CD14-positive monocyte (primary cell): ENCODE results near the gene VTI1A. TPM values are rescaled to one million over a fixed set of nuclear protein-coding genes. Genes with fewer than 3 reads are reported as not detected.

Experiments used
- DNase-seq, 3 donors: peaks; one replicate each; pipeline ENCODE4 v3.0.0-alpha.2; 2011 to 2022
- H2AFZ ChIP-seq: 2 replicates; pipeline ENCODE4 v1.6.0; 2012; ENCODE audit warnings: mild to moderate bottlenecking, low read depth, low read length, inconsistent platforms; ENCODE audit not compliant: insufficient read depth, poor library complexity, severe bottlenecking
- H3K27ac ChIP-seq, 2 donors: 1 replicate in 1 of 2; 2 replicates in 1 of 2; pipeline ENCODE4 v1.5.1; 2012 to 2013; ENCODE audit warnings: low read length in 2 of 2, control low read depth in 1 of 2, inconsistent platforms in 1 of 2, low read depth in 1 of 2, mild to moderate bottlenecking in 1 of 2
- H3K27me3 ChIP-seq, 2 donors: one replicate each; pipeline versions ENCODE4 v1.6.0 to v1.6.1; 2011 to 2013; ENCODE audit warnings: low read length in 2 of 2; ENCODE audit not compliant: control insufficient read depth in 2 of 2, insufficient read depth in 2 of 2
- H3K36me3 ChIP-seq, 2 donors: replicated peaks in 1 of 2; 1 replicate in 1 of 2; 2 replicates in 1 of 2; pipeline versions ENCODE4 v1.5.1 to v1.6.1; 2012 to 2013; ENCODE audit warnings: low read length in 2 of 2, control low read depth in 1 of 2, inconsistent platforms in 1 of 2, mild to moderate bottlenecking in 1 of 2; ENCODE audit not compliant: insufficient read depth in 2 of 2, control insufficient read depth in 1 of 2
- H3K4me1 ChIP-seq, 2 donors: 1 replicate in 1 of 2; 2 replicates in 1 of 2; pipeline versions ENCODE4 v1.5.1 to v1.6.1; 2012 to 2013; ENCODE audit warnings: low read length in 2 of 2, control low read depth in 1 of 2, inconsistent platforms in 1 of 2, mild to moderate bottlenecking in 1 of 2, moderate library complexity in 1 of 2; ENCODE audit not compliant: insufficient read depth in 2 of 2, control insufficient read depth in 1 of 2
- H3K4me2 ChIP-seq: replicated peaks from 2 replicates; pipeline ENCODE3; 2012; ENCODE audit warnings: low read length, moderate library complexity, mild to moderate bottlenecking; ENCODE audit not compliant: poor library complexity, severe bottlenecking; ENCODE audit errors: extremely low read depth
- H3K4me3 ChIP-seq, 3 experiments: fragments of 200-600 bp in 1 of 3; sonication (generic) in 1 of 3; replicated peaks in 1 of 3; 1 replicate in 2 of 3; 2 replicates in 1 of 3; pipeline ENCODE4 v1.5.1; 2011 to 2013; ENCODE audit warnings: low read length in 3 of 3, mild to moderate bottlenecking in 3 of 3, control low read depth in 2 of 3, low read depth in 2 of 3, inconsistent platforms in 1 of 3, moderate library complexity in 1 of 3
- H3K79me2 ChIP-seq: 2 replicates; pipeline ENCODE4 v1.6.0; 2012; ENCODE audit warnings: mild to moderate bottlenecking, control low read depth, inconsistent platforms, low read length, moderate library complexity; ENCODE audit not compliant: insufficient read depth
- H3K9ac ChIP-seq: 2 replicates; pipeline ENCODE4 v1.6.0; 2017; ENCODE audit warnings: low read length, mild to moderate bottlenecking; ENCODE audit not compliant: insufficient read depth, poor library complexity, severe bottlenecking
- H3K9me3 ChIP-seq, 2 donors: replicated peaks in 1 of 2; 1 replicate in 1 of 2; 2 replicates in 1 of 2; pipeline versions ENCODE4 v1.5.1 to v1.6.1; 2012 to 2013; ENCODE audit warnings: low read length in 2 of 2, control low read depth in 1 of 2; ENCODE audit not compliant: control insufficient read depth in 1 of 2, insufficient read depth in 1 of 2
- H4K20me1 ChIP-seq: 2 replicates; pipeline ENCODE4 v1.6.0; 2012; ENCODE audit warnings: mild to moderate bottlenecking, low read length, control low read depth, moderate library complexity; ENCODE audit not compliant: insufficient read depth
- H3K27ac Mint-ChIP-seq, 7 donors: one replicate each; pipeline ENCODE4 v1.8.0; 2020; ENCODE audit warnings: mild to moderate bottlenecking in 7 of 7, mixed read lengths in 7 of 7, moderate library complexity in 6 of 7, inconsistent platforms in 2 of 7
- H3K27me3 Mint-ChIP-seq, 3 donors: one replicate each; pipeline ENCODE4 v1.8.0; 2021 to 2022; ENCODE audit warnings: low read depth in 3 of 3, mild to moderate bottlenecking in 3 of 3, mixed read lengths in 3 of 3, moderate library complexity in 3 of 3, inconsistent platforms in 1 of 3
- H3K36me3 Mint-ChIP-seq, 2 donors: one replicate each; pipeline ENCODE4 v1.8.0; 2020; ENCODE audit warnings: mixed read lengths in 2 of 2, inconsistent platforms in 1 of 2, mild to moderate bottlenecking in 1 of 2
- H3K4me1 Mint-ChIP-seq: one replicate; pipeline ENCODE4 v1.8.0; 2020; ENCODE audit warnings: mild to moderate bottlenecking, mixed read lengths
- H3K4me3 Mint-ChIP-seq, 2 donors: one replicate each; pipeline ENCODE4 v1.8.0; 2020; ENCODE audit warnings: mild to moderate bottlenecking in 2 of 2, mixed read lengths in 2 of 2, moderate library complexity in 1 of 2
- H3K9me3 Mint-ChIP-seq, 7 donors: one replicate each; pipeline ENCODE4 v1.8.0; 2020 to 2022; ENCODE audit warnings: mixed read lengths in 7 of 7, mild to moderate bottlenecking in 6 of 7, moderate library complexity in 6 of 7, inconsistent platforms in 2 of 7
- WGBS: methylation state at CpG from one replicate; pipeline ENCODE4 v1.1.5; 2013; ENCODE audit warnings: missing lambda C conversion rate; ENCODE audit not compliant: insufficient coverage; 5-methylcytosine and 5-hydroxymethylcytosine counted together
- intact Hi-C, 2 donors: fragments of 100-400 bp; cut with micrococcal nuclease; formaldehyde crosslinking; loops; one replicate each; pipeline versions ENCODE4 v1.15.0 to v1.15.1; 2023
- polyA plus RNA-seq, 3 donors: library from polyadenylated mRNA; depleted of rRNA in 1 of 3; unstranded in 2 of 3; stranded (reverse) in 1 of 3; fragments of 300-500 nt in 2 of 3; fragments of >200 nt in 1 of 3; fragmentation: Illumina TruSeq in 2 of 3; gene quantifications; 1 replicate in 2 of 3; 2 replicates in 1 of 3; pipeline ENCODE4 v1.2.3, GENCODE V29; 2012 to 2021
- TF ChIP-seq, protein P1 (sequence below): fragments of 200-600 bp; IDR thresholded peaks from one replicate; pipeline ENCODE4 v1.8.0; 2022; ENCODE audit warnings: antibody characterized with exemption, mild to moderate bottlenecking

Gene VTI1A
- polyA plus RNA-seq, 3 donors: 23.6 to 25.4 (median 24.1) TPM

GRCh38 chr10:112838784-112839481 is 391.9 kb downstream of the VTI1A start:
- TF ChIP-seq, protein P1, sequence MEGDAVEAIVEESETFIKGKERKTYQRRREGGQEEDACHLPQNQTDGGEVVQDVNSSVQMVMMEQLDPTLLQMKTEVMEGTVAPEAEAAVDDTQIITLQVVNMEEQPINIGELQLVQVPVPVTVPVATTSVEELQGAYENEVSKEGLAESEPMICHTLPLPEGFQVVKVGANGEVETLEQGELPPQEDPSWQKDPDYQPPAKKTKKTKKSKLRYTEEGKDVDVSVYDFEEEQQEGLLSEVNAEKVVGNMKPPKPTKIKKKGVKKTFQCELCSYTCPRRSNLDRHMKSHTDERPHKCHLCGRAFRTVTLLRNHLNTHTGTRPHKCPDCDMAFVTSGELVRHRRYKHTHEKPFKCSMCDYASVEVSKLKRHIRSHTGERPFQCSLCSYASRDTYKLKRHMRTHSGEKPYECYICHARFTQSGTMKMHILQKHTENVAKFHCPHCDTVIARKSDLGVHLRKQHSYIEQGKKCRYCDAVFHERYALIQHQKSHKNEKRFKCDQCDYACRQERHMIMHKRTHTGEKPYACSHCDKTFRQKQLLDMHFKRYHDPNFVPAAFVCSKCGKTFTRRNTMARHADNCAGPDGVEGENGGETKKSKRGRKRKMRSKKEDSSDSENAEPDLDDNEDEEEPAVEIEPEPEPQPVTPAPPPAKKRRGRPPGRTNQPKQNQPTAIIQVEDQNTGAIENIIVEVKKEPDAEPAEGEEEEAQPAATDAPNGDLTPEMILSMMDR: no peak
- no peak overlapping the region for H3K4me3 Mint-ChIP-seq

GRCh38 chr10:112839928-112840654 is 393.1 kb downstream of the VTI1A start:
- H3K36me3 Mint-ChIP-seq: peaks cover 0 to 4% of the 10 kb centered on the region in 2 donors
- peaks cover 1 to 14% (median 4%) of the 10 kb centered on the region in 3 donors for H3K27me3 Mint-ChIP-seq
- intact Hi-C loops: loop anchor here (5.0 to 10.0 kb wide), 2 partner anchors 42 to 45 kb away; no protein-coding TSS in a partner anchor
- peaks cover 7 to 14% (median 11%) of the 10 kb centered on the region in 7 donors for H3K9me3 Mint-ChIP-seq
- Histone ChIP-seq H3K27me3 (no peaks in the 10 kb centered on the region), H3K9me3 (peaks cover 7 to 16% of the 10 kb centered on the region in 2 donors), H3K4me2 (no peak overlapping the region), H3K4me3 (no peak overlapping the region), H3K36me3 (no peaks in the 10 kb centered on the region), H3K9ac (no peak overlapping the region), H3K4me1 (peaks cover 50 to 52% of the 10 kb centered on the region in 2 donors), H4K20me1 (no peaks in the 10 kb centered on the region), H3K27ac (no peak overlapping the region), H2AFZ (no peak overlapping the region), H3K79me2 (no peaks in the 10 kb centered on the region)
- no peak overlapping the region for H3K27ac Mint-ChIP-seq
- peaks cover 49% of the 10 kb centered on the region for H3K4me1 Mint-ChIP-seq
- DNase-seq: no peak
- TF ChIP-seq, protein P1: no peak
- no peak overlapping the region for H3K4me3 Mint-ChIP-seq
- WGBS: 98% methylated on average over 5 of the region's 5 CpGs

More at GRCh38 chr10:112838784-112839481, 391.9 kb downstream of the VTI1A start:
- Histone ChIP-seq H3K4me2 (no peak overlapping the region), H3K36me3 (no peaks in the 10 kb centered on the region), H4K20me1 (no peaks in the 10 kb centered on the region), H2AFZ (no peak overlapping the region), H3K4me1 (peaks cover 50 to 51% of the 10 kb centered on the region in 2 donors), H3K9ac (no peak overlapping the region), H3K27me3 (no peaks in the 10 kb centered on the region), H3K4me3 (no peak overlapping the region), H3K79me2 (no peaks in the 10 kb centered on the region), H3K9me3 (peaks cover 7 to 16% of the 10 kb centered on the region in 2 donors), H3K27ac (no peak overlapping the region)
- WGBS: 95% methylated on average over 12 of the region's 15 CpGs
- Mint-ChIP-seq H3K27ac (no peak overlapping the region), H3K9me3 (peaks cover 9 to 14% (median 11%) of the 10 kb centered on the region in 7 donors), H3K27me3 (peaks cover 3 to 10% (median 6%) of the 10 kb centered on the region in 3 donors), H3K4me1 (peaks cover 49% of the 10 kb centered on the region), H3K36me3 (peaks cover 2 to 4% of the 10 kb centered on the region in 2 donors)
- no peak for DNase-seq
- intact Hi-C loops: loop anchor here in 1 of 2 donors (10.0 kb wide), 1 partner anchor 46 kb away; no protein-coding TSS in a partner anchor
